Endometrial microvascular endothelial cells (primary cell): Measurements from ENCODE around the gene C3. TPM values are rescaled to one million over a fixed set of nuclear protein-coding genes. Genes with fewer than 3 reads are reported as not detected.
"Not testable (repeated sequence)": the region's sequence is repeated elsewhere in the genome, so short reads cannot be mapped to it uniquely, and the experiment has no call there.

Experiments used
- in situ Hi-C: cut with HindIII; loops from 2 replicates; pipeline ENCODE4 v1.10.0; 2017; ENCODE audit warnings: low sequenced_read_pairs, low pct_unique_long_range_greater_than_20kb; ENCODE audit errors: inconsistent ontology term
- total RNA-seq: library from RNA; depleted of rRNA; stranded (reverse); fragments of >200 nt; gene quantifications from one replicate; pipeline ENCODE4 v1.2.3, GENCODE V29; 2015; ENCODE audit errors: inconsistent ontology term

The C3 gene
- total RNA-seq, 1 donor from 2014 or later, result not detected

DNA sequence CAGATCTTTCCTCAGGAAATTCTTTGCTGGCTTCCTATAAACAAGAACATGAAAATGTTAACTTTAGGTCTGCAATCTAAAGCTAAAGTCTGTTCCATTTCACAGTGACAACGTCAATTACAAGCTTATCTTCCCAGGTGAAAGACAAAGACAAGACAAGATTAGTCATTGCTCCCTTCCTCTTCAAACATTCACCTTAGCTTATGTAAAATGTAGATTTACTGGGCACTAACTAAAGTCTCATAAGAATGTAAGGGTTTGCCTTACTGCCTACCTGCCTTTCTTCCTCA is 67.7 kb downstream of the C3 start:
- in situ Hi-C loops, result no loop called here

DNA sequence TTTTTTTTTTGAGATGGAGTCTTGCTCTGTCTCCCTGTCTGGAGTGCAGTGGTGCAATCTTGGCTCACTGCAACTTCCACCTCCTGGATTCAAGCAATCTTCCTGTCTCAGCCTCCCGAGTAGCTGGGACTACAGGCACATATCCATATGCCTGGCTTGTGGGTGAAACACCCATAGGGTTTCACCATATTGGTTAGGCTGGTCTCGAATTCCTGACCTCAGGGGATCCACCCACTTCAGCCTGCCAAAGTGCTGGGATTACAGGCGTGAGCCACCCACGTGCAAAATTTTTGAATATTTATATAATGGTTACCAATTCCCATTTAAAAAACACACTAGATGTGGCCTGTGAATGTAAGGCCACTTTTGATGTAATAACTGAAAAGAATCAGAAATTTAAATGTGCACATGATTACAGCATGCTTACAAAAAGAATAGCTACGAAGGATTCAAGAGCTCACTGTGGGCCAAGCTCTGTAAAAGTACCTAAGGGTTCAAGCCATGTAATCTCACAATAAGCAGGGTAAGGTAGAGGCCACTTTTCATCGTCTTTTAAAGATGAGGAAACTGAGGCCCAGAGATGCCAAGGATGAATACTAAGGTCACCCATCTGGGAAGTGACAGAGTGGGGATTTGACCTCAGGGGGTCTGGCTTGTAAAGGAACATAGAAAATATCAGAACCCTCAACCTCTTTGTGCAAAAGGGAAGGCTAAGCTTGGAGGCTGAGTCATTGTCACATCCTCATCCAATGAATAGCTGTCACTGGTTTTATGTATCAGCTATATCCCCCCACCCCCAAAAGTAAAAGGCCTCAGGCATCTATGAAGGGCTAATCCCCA is 68.3 kb downstream of the C3 start:
- in situ Hi-C loops, result no loop called here

DNA sequence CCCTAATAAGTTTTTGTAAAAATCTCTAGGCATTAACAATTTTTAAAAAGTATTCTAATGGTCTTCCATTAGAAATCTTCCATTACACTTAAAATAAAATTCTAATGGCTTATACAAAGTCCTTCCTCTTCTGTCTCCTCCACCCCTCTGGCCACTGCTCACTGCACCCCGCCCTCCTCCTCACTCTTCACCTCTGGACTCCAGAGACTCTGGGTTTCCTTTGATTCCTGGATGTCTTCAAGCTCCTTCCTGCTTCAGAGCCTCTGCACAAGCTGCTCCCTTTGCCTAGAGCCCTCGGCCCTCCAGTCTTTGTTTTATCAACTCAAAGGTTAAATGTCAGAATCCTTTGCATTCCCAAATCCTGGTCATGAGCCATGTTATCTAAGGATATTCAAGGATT is 71.3 kb downstream of the C3 start:
- in situ Hi-C loops, result no loop called here

DNA sequence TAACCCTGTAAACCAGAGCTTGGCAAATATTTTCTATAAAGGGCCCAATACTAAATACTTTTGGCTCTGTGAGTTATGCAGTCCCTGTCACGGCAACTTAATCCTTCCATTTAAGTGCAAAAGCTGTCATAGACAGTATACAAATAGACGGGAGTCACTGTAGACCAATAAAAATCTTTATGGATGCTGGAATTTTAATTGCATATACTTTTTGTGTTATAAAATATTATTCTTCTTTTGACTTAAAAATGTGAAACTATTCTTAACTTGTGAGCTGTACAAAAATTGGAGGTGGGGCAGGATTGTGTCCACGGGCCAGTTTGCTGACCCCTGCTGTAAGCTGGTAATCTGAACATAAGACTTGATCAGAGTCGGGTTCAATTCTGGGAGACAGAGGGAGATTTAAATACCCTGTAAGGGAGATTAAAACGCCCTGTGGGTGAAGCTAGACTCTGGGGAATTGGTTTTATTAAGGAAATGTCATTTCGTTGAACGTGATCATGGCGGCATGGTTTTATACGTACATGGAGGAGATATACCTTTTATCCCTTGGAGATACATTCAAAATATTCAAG is 72.2 kb downstream of the C3 start:
- in situ Hi-C loops, result no loop called here

DNA sequence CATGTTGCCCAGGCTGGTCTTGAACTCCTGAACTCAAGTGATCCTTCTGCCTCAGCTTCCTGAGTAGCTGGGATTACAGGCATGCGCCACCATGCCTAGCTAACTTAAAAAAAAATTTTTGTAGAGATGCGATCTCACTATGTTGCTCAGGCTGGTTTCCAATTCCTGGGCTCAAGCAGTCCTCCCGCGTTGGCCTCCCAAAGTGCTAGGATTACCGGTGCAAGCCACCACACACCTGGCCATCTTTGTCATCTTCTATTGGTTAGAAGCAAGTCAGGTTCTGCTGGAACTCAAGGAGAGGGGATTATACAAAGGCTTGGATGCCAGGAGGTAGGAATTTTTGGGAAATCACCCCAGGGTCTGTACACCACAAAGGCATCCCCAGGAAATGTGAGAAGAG is 75.7 kb downstream of the C3 start:
- in situ Hi-C loops, result no loop called here

DNA sequence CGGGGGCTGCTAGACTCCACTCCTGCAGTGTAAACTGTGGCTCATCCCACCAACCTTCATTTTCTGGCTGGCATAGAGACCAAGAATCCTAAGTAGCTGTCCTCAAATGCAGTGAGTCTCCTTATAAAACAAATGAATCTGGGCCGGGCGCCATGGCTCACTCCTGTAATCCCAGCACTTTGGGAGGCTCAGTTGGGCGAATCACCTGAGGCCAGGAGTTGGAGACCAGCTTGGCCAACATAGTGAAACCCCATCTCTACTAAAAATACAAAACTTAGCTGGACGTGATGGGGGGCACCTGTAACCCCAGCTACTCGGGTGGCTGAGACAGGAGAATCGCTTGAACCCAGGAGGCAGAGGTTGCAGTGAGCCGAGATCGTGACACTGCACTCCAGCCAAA is 80.1 kb downstream of the C3 start:
- in situ Hi-C loops, result not testable (repeated sequence)

DNA sequence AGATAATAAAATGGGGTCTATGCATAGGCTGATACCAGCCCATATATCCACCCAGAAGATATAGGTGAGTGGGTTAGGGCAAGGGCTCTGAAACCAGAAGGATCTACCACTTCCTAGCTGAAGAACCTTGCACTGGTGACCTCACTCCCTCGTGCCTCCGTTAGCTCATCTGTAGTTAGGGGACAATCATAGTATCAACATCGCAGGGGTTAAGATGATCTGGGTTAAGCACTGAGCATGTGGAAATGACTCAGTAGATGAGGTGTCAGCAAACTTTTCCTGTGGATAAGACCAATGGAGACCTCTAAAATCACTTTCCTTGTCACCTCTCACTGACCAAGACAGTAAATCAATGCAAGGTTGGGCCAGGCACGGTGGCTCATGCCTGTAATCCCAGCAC is 81.0 kb downstream of the C3 start:
- in situ Hi-C loops, result no loop called here

DNA sequence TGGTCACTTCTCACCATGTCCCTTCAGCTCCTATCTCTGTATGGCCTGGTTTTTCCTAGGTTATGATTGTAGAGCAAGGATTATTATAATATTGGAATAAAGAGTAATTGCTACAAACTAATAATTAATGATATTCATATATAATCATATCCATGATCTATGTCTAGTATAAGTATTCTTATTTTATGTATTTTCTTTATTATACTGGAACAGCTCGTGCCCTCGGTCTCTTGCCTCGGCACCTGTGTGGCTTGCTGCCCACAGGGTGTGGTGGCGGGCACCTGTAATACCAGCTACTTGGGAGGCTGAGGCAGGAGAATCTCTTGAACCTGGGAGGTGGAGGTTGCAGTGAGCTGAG is 87.0 kb downstream of the C3 start:
- in situ Hi-C loops, result not testable (repeated sequence)

DNA sequence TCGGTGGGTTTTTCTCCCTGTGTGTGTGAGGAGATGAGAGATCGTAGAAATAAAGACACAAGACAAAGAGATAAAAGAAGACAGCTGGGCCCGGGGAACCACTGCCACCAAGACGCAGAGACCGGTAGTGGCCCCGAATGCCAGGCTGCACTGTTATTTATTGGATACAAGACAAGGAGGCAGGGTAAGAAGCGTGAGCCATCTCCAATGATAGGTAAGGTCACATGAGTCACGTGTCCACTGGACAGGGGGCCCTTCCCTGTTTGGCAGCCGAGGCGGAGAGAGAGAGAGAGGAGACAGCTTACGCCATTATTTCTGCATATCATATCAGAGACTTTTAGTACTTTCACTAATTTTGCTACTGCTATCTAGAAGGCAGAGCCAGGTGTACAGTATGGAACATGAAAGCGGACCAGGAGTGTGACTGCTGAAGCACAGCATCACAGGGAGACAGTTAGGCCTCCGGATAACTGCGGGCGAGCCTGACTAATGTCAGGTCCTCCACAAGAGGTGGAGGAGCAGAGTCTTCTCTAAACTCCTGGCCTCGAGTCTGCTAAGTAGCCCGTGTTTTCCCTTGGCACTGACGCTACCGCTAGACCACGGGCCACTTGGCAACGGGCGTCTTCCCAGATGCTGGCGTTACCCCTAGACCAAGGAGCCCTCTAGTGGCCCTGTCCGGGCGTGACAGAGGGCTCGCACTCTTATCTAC is 87.5 kb downstream of the C3 start:
- in situ Hi-C loops, result not testable (repeated sequence)

DNA sequence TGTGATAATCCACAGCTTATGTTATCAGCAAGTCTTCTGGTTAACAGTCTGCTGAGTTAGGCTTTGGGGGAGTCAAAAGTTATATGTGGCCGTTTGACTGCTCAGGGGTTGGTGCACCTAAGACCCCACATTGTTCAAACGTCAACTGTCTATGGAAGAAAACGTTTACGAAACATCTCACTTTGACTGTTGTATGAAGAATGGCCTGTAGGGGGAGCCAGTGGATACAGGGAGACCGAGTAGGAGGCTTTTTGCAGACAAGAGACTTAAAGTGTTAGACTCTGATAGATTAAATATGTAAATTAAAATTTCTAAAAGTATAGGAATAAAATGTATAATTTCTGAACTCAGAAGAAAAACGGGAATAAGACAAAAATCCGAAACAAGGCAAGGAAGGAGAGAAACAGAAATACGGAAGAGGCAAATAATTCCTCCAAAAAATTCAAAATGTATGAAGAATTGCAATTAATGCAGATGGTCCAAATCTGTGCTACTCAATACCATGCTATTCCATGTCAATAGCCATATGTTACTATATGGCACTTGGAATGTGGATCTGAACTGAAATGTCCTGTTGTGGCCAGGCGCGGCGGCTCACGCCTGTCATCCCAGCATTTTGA is 88.3 kb downstream of the C3 start:
- in situ Hi-C loops, result no loop called here

Other genes starting within 250 kb of the C3 start
- gene DENND1C, start 238.9 kb downstream of the C3 start, total RNA-seq, result not detected
- gene TUBB4A, start 218.3 kb downstream of the C3 start, total RNA-seq, result not detected
- gene TNFSF9, start 189.6 kb downstream of the C3 start, total RNA-seq, result 6.7 TPM
- 12.3 TPM for gene CD70, start 129.5 kb downstream of the C3 start, total RNA-seq
- gene TNFSF14, start 50.5 kb downstream of the C3 start, total RNA-seq, result not detected
- 65.2 TPM for gene GPR108, start 16.9 kb upstream of the C3 start, total RNA-seq
- 60.7 TPM for gene TRIP10, start 19.0 kb upstream of the C3 start, total RNA-seq
- gene SH2D3A, start 46.8 kb upstream of the C3 start, total RNA-seq, result not detected
- not detected for gene VAV1, start 52.1 kb upstream of the C3 start, total RNA-seq
- not detected for gene ADGRE1, start 166.9 kb upstream of the C3 start, total RNA-seq